Measurements from ENCODE around the gene FYB2.

Gene FYB2

DNA sequence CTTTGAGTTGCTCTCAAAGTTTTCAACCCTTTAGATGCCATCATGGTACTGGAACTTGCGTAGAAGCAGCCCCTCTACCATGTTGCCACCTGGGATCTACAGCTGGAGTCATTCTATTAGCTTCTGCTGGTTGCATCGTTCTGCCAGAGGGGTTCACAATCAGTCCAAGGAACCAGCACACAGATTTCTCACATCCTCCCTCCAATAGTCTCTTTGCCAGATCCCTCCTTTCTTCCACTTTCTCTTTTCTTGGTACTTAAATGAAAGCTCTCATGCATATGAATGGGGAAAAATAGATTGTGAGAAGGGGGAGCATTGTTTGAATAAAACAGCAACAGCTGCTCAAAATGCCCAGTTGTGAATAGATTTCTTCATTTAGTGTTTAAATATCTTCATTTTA is 31.2 kb upstream of the FYB2 start:
- no peak for TF ChIP-seq JUND (IDR thresholded peaks at IDR 0.05; ENCODE audit: low read depth)
- no peak for DNase-seq (ENCODE audit: low read depth in 1 of 2, low spot score in 1 of 2)
- in situ Hi-C loops (cut with HindIII; ENCODE audit: low pct_unique_long_range_greater_than_20kb, low sequenced_read_pairs): no loop called here

DNA sequence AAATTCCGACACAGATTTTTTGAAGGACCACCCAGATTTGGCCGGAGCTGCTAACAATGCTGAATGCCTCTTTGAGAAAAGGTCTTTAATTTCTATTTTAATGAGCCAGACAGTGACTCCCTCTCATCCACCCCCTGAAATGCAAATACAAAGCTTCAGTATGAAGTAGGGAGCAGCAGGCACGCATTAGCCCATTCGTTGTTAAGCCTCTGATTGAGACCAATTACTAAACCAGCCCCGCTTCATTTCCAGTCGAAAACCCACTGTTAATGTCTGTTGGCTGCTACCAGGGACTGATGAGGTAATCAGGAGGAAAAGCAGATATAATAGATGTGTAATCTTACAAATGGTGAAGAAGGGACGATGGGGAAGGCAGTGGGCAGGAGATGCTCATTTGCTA is 30.5 kb upstream of the FYB2 start:
- no peak for TF ChIP-seq JUND (IDR thresholded peaks at IDR 0.05; ENCODE audit: low read depth)
- in situ Hi-C loops (cut with HindIII; ENCODE audit: low pct_unique_long_range_greater_than_20kb, low sequenced_read_pairs): no loop called here

DNA sequence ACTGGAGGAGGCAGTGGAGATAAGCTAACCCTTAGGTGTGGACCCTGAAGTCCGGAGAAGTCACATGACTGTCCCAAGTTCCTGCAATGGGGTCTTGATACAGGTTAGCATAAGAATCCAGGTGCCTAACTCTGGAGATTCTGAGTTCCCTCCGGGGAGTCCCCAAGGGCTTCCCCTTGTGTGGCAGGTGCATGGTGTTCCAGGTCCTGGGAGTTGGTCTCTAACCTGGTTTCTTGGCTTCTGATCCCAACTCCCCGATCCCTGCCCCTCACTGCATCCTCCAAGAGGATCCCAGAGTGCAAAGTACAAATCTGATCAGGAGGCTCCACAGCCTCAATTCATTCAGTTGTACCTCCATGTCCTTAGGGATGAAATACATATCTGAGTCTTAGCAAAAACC is 26.1 kb upstream of the FYB2 start:
- no peak for TF ChIP-seq JUND (IDR thresholded peaks at IDR 0.05; ENCODE audit: low read depth)
- DNase-seq (ENCODE audit: low read depth in 1 of 2, low spot score in 1 of 2): no peak
- in situ Hi-C loops (cut with HindIII; ENCODE audit: low pct_unique_long_range_greater_than_20kb, low sequenced_read_pairs): no loop called here

More for the DNA sequence above, 30.5 kb upstream of the FYB2 start:
- DNase-seq (ENCODE audit: low read depth in 1 of 2, low spot score in 1 of 2): no peak

DNA sequence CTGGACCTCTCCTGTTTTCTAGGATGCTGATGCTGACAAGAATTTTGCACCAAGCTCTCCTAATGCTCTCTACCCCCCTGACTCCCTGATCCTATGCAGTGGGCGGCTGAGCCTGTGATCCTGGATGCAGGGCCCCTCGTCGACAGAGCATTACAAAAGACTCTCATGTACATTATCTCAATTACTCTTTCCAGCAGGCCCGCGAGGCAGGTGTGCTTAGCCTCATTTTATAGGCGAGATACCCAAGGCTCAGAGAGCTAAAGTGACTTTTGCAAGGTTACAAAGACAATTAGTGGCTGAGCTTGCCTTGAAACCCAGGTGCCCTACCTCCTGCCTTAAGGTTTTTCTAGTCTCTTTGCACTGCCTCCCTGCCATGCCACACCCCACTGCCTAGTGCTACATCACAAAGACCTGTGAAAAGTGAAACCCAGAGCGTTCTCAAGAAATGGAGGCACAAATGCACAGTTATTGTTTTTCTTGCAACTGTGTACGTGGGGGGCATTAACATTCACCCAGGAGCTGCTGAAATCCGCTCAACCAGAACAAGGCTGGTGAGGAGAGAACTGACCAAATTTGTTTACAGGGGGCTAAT is 25.4 kb upstream of the FYB2 start:
- in situ Hi-C loops (cut with HindIII; ENCODE audit: low pct_unique_long_range_greater_than_20kb, low sequenced_read_pairs): no loop called here
- no peak for DNase-seq (ENCODE audit: low read depth in 1 of 2, low spot score in 1 of 2)
- TF ChIP-seq JUND (IDR thresholded peaks at IDR 0.05; ENCODE audit: low read depth): no peak

DNA sequence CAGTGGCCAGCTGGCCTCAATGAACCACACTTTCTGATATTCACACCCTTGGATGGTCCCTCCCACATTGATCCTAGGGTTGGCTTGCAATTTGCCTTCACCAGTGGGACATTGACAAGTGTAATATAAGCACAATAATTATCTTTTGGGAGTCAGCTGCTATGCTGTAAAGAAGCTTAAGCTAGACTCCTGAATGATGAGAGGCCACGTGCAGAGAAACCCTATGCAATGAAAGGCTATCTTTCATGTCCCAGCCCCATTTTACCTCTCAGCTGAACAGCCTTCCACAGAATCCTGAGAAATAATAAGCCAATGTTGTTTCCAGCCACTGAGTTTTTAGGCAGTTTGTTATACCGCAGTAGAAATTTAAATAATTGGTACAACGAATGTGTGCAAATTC is 24.3 kb upstream of the FYB2 start:
- no peak for TF ChIP-seq JUND (IDR thresholded peaks at IDR 0.05; ENCODE audit: low read depth)

DNA sequence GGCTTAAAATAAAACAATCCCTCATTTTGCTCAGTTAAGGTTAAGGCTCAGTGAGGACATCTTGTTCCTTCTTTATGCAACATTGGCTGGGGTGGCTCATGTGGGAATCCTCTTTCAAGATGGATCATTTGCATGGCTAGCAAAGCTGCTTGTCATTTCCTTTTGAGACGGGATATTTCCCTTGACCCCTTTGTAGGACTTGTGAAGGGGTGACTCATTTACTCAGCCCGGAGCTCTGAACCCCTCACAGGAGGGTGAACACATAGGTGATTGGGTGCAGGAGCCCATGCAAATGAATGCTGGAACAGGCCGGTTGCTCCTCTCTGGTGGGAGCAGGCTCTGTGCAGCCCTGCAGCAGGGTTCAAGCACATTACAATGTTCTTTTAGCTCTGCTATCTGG is 19.6 kb upstream of the FYB2 start:
- no peak for DNase-seq (ENCODE audit: low read depth in 1 of 2, low spot score in 1 of 2)
- in situ Hi-C loops (cut with HindIII; ENCODE audit: low pct_unique_long_range_greater_than_20kb, low sequenced_read_pairs): no loop called here
- TF ChIP-seq JUND (IDR thresholded peaks at IDR 0.05; ENCODE audit: low read depth): no peak

More for the DNA sequence above, 24.3 kb upstream of the FYB2 start:
- in situ Hi-C loops (cut with HindIII; ENCODE audit: low pct_unique_long_range_greater_than_20kb, low sequenced_read_pairs): no loop called here
- no peak for DNase-seq (ENCODE audit: low read depth in 1 of 2, low spot score in 1 of 2)

DNA sequence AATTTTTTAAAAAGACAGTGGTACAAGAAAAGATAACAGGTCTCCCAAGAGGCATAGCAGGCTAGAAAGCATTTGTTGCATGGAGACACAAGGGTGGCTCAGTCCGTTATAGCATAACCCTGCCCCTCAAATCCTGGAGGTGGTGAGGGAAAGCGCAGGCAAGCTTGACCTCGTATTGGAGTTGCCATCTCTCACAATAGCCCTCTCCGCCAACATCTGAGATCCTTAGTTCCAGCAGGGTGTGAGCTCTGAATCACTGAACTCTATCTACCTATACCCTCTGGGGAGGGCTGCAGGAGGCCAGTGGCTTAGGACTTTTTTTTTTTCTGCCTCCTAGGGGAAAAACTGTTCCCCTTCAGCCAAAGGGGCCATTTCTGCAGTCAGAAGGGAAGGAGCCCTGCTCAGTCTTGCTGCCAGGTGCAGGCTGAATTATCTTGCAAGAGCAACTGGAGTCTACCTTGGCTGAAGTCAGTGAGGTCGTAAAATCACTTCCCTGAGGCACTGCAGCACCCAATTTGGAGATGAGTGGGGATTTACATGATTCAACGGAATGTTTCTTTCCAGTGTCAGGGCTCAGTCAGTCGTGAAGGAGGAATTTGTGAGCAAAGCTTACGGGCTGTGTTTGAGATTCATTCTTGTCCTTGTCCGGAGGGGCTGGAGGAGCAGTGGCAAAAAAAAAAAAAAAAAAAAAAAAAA is 18.2 kb upstream of the FYB2 start:
- no peak for DNase-seq (ENCODE audit: low read depth in 1 of 2, low spot score in 1 of 2)
- in situ Hi-C loops (cut with HindIII; ENCODE audit: low pct_unique_long_range_greater_than_20kb, low sequenced_read_pairs): no loop called here
- TF ChIP-seq JUND (IDR thresholded peaks at IDR 0.05; ENCODE audit: low read depth): no peak

DNA sequence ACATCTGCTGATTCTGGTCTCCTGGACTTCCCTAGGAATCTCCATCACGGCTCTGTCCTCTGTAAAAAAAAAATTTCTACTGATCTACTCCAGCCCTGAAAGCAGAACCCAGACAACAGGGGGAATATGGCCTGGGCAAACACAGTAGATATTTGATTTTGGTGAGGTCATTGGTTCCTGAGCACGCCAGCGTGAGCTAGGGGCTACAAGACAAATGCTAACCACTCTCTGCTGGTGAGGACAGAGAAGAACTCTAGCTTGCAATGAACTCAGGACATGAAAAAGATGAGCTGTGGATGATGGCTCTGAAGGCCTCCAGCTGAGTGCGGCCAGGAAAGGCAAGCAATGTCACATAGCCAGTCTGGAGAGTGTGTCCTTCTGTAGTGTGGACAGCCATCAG is 17.2 kb upstream of the FYB2 start:
- no peak for DNase-seq (ENCODE audit: low read depth in 1 of 2, low spot score in 1 of 2)
- in situ Hi-C loops (cut with HindIII; ENCODE audit: low pct_unique_long_range_greater_than_20kb, low sequenced_read_pairs): no loop called here
- TF ChIP-seq JUND (IDR thresholded peaks at IDR 0.05; ENCODE audit: low read depth): no peak

DNA sequence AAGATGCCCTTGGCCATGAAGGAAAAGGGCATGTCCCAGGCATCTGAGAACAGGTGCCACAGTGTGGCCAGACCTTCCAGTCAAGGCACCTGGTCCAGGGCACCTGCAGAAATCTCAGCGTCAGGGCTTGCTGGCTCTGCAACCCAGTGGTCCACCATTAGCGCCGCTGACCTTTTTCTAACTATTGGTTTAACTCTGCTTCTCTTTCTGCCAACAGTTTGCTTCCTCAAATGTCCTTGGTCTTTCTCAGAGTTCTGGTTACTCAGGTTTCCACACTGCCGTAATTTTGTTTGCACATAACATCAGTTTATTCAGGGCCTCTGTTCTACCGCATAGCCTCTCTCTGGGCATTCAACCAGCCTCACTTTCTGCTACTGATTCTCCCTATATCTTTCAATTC is 16.5 kb upstream of the FYB2 start:
- DNase-seq (ENCODE audit: low read depth in 1 of 2, low spot score in 1 of 2): no peak
- TF ChIP-seq JUND (IDR thresholded peaks at IDR 0.05; ENCODE audit: low read depth): no peak
- in situ Hi-C loops (cut with HindIII; ENCODE audit: low pct_unique_long_range_greater_than_20kb, low sequenced_read_pairs): no loop called here

DNA sequence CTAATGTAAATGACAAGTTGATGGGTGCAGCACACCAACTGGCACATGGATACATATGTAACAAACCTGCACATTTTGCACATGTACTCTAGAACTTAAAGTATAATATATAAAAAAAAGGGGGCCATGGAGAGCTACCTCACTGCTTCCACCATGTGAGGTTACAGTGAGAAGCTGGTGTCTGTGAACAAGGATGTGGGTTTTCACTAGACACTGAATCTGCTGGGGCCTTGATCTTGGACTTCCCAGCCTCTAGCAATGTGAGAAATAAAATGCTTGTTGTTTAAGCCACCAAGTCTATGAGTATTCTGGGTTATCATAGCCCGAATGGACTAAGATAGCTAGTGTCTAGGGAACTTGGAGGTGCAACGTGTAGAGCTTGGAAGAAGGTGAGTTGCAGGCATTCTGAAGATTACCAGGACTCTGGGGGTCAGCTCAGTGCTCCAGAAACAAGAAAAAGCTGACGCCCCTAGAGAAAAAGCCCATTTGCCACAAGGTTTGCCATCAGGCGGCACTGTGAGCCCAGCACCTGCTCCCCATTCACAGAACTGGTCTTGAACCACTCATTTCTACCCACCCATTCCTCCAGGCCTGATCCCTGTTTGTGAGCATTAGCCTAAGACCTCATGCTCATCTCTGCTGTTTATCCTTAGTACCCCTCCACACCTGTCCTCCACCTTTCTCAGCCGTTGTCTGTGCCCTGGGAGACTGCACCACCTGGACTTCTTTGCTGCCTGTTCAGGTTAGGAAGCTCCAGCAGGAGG is 15.1 kb upstream of the FYB2 start:
- no peak for TF ChIP-seq JUND (IDR thresholded peaks at IDR 0.05; ENCODE audit: low read depth)
- in situ Hi-C loops (cut with HindIII; ENCODE audit: low pct_unique_long_range_greater_than_20kb, low sequenced_read_pairs): no loop called here
- no peak for DNase-seq (ENCODE audit: low read depth in 1 of 2, low spot score in 1 of 2)

DNA sequence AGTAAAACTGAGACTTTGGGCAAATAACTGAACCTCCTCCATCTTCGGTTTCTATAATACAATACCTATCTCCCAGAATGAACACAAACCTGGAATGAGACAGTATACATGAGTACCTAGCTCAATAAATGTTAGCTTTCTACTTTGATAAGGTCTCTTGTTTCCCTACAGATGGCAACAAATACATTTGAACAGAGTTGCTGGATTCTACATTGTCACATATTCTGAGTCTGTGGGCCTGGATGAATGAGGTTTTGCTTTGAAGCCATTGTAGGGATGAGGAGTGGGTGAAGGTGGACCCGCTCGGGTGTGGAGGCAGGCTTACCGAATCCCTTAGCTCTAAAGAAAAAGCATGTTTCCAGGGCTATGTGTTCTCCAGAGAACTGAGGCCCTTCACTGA is 13.9 kb upstream of the FYB2 start:
- DNase-seq (ENCODE audit: low read depth in 1 of 2, low spot score in 1 of 2): no peak
- in situ Hi-C loops (cut with HindIII; ENCODE audit: low pct_unique_long_range_greater_than_20kb, low sequenced_read_pairs): no loop called here
- no peak for TF ChIP-seq JUND (IDR thresholded peaks at IDR 0.05; ENCODE audit: low read depth)

DNA sequence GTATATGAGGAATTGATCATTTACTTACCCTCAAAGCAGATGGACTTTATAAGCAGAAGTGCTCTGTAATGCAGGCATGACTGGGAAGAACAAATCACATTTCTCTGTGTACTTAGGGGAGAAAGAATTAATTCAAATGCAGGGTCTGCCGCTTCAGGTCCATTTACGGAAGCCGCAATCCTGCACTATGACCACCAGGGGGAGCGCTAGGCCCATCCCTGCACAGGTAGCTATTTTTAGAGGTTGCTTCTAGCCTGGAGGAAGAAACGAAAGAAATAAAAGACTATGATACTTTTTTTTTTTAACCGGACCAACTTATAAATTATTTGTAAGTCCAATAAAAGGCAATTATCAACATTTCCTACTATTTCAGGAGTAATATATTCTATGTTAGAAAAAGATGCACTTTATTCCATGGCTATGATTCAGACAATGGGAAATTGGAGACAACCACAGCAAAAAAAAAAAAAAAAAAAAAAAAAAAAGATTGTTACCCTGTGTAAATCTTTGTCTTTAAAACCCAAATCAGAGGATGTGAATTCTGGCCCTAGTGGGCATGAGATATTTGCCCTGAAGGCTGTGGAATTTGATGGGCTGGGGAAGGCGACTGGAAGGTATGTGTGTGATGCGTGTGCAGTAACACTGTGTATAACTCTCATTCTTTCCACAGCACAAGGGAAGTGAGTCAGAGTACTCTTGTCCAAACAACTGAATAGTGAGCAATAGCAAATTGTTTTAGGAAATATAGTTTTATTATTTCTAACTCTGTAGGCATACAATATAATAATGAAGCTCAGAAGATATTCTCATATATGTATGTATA is 12.9 kb upstream of the FYB2 start:
- in situ Hi-C loops (cut with HindIII; ENCODE audit: low pct_unique_long_range_greater_than_20kb, low sequenced_read_pairs): no loop called here
- TF ChIP-seq JUND (IDR thresholded peaks at IDR 0.05; ENCODE audit: low read depth): no peak
- peak in 1 of 2 experiments; percentile 64 for DNase-seq (ENCODE audit: low read depth in 1 of 2, low spot score in 1 of 2)

Data from T47D (cell line).